ENCODE results near the gene SP1. TPM values are rescaled to one million over a fixed set of nuclear protein-coding genes. Genes with fewer than 3 reads are reported as not detected.
A peak's percentile ranks its signal among the peaks of the same experiment; 100 is the strongest.

The SP1 gene
- total and polyA plus RNA-seq, 2 experiments from 2014 or later, result 3.6 to 30.3 TPM

DNA sequence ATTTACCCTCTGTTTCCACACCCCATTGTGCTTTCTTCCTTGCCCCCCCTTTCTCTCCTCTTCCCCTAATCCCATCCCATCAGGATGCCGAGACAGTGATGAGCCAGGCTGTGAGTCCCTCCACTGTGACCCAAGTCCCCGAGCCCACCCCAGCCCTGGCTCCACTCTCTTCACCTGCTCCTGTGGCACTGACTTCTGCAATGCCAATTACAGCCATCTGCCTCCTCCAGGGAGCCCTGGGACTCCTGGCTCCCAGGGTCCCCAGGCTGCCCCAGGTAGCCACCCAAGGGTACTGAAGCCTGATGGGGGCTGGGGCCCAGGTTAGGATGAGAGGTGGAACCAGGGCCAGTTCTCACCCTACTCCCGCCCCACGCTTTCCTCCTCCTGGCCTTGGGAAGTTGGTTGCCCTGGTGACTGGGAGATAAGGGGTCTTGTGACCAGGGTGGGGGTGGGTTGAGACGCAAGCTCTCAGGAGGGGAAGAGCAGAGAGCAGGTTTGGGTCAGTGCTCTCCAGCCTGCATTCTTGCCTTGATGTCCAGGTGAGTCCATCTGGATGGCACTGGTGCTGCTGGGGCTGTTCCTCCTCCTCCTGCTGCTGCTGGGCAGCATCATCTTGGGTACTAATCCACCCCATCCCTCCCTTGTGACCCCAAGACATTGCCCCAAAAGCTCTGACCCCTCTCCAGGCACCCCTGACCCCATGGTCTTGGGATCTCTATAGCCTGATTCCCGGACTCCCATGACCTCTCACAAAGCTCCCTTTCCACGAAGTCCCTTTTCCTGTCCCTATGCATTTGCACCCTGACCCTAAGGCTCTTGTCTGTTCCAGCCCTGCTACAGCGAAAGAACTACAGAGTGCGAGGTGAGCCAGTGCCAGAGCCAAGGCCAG, 44.9 kb downstream of the SP1 start:
- Histone ChIP-seq H3K4me1 (ENCODE audit: insufficient read depth) (peaks cover 11% of the 10 kb centered on the region), H3K9ac (no peak overlapping the region), H2AFZ (no peak overlapping the region), H3K27ac (no peak overlapping the region), H4K20me1 (ENCODE audit: insufficient read depth) (no peaks in the 10 kb centered on the region), H3K9me3 (ENCODE audit: low read depth) (no peaks in the 10 kb centered on the region), H3K27me3 (replicated peaks; ENCODE audit: insufficient read depth) (no peaks in the 10 kb centered on the region), H3K36me3 (ENCODE audit: low read depth) (no peaks in the 10 kb centered on the region), H3K4me2 (ENCODE audit: unreplicated experiment) (no peak overlapping the region), H3K79me2 (ENCODE audit: insufficient read depth) (no peaks in the 10 kb centered on the region), H3K4me3 (no peak overlapping the region), H3F3A (ENCODE audit: insufficient read depth) (peaks cover 6% of the 10 kb centered on the region), H3K9me2 (ENCODE audit: insufficient read depth) (no peaks in the 10 kb centered on the region)
- TF ChIP-seq EZH2 (IDR thresholded peaks at IDR 0.05; ENCODE audit: insufficient read depth, poor library complexity, severe bottlenecking) (no peak), EZH2phosphoT487 (IDR thresholded peaks at IDR 0.05; ENCODE audit: insufficient read depth, low read depth) (no peak)
- in situ Hi-C loops (cut with MboI), result no loop called here
- no peak for DNase-seq
- 73 to 80% methylated on average over 8 to 9 of the region's 9 CpGs for WGBS, 2 experiments (ENCODE audit: low coverage in 1 of 2, low lambda C conversion rate in 2 of 2, missing lambda C conversion rate in 2 of 2)

DNA sequence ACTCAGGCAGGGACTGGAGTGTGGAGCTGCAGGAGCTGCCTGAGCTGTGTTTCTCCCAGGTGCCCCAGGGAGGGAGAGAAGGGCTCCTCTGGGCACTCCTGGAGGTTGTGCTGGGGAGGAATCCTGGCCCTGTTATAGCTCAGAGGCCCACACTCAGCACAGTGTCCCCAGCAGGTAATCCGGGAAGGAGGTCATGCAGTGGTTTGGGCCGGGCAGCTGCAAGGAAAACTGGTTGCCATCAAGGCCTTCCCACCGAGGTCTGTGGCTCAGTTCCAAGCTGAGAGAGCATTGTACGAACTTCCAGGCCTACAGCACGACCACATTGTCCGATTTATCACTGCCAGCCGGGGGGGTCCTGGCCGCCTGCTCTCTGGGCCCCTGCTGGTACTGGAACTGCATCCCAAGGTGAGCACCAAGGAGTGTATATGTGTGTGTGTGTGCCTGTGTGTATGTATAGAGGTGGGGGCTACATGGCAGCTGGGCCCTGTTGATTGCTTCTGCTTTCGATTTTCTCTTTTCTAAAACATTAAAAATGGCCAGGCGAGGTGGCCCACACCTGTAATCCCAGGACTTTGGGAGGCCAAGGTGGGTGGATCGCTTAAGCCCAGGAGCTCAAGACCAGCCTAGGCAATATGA, 45.7 kb downstream of the SP1 start:
- Histone ChIP-seq H3K4me2 (ENCODE audit: unreplicated experiment) (no peak overlapping the region), H2AFZ (no peak overlapping the region), H3K9me3 (ENCODE audit: low read depth) (no peaks in the 10 kb centered on the region), H3K9ac (no peak overlapping the region), H3K79me2 (ENCODE audit: insufficient read depth) (no peaks in the 10 kb centered on the region), H3F3A (ENCODE audit: insufficient read depth) (peaks cover 6% of the 10 kb centered on the region), H3K27me3 (replicated peaks; ENCODE audit: insufficient read depth) (no peaks in the 10 kb centered on the region), H3K9me2 (ENCODE audit: insufficient read depth) (no peaks in the 10 kb centered on the region), H3K4me3 (no peak overlapping the region), H4K20me1 (ENCODE audit: insufficient read depth) (no peaks in the 10 kb centered on the region), H3K4me1 (ENCODE audit: insufficient read depth) (peaks cover 11% of the 10 kb centered on the region), H3K36me3 (ENCODE audit: low read depth) (no peaks in the 10 kb centered on the region), H3K27ac (no peak overlapping the region)
- no peak for DNase-seq
- in situ Hi-C loops (cut with MboI), result no loop called here
- WGBS, 2 experiments (ENCODE audit: low coverage in 1 of 2, low lambda C conversion rate in 2 of 2, missing lambda C conversion rate in 2 of 2), result 75 to 80% methylated on average over 11 of the region's 11 CpGs
- TF ChIP-seq EZH2phosphoT487 (IDR thresholded peaks at IDR 0.05; ENCODE audit: insufficient read depth, low read depth), result no peak

DNA sequence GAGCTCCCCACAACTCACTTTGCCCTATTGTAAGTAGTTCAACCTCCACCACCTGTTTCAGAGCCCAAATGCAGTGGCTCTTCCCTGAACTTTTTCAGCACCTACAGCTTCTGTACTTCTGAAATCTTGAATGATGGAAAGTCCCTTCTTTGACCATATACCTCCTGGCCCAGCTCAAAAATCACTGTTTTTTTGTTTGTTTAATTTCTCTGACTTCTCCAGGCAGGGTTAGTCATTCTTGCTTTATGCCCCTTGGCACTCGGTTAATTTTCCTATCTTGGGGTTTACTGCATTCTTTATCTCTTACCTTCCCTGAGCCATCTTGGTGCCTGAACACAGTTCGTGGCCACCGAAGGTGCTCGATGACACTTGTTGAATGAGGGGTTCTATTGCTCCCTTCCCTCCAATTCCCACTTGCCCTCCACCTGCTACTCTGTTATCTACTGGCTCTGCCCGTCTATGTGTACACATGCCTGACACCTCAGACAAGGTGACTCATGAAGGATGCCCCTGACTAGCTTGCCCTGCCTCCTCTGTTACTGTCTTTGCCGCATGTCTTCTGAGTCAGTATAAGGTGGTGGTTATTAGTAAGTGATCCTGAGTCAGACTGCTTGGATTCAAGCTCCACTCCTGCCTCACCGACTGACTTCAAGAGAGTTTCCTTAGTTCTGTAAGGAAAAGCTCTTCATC, 48.1 kb downstream of the SP1 start:
- H3K9ac ChIP-seq, result no peak overlapping the region
- no peaks in the 10 kb centered on the region for H4K20me1 ChIP-seq (ENCODE audit: insufficient read depth)
- H3K9me2 ChIP-seq (ENCODE audit: insufficient read depth), result no peaks in the 10 kb centered on the region
- H3K36me3 ChIP-seq (ENCODE audit: low read depth), result no peaks in the 10 kb centered on the region
- no peaks in the 10 kb centered on the region for H3K9me3 ChIP-seq (ENCODE audit: low read depth)
- 54% methylated on average over 7 of the region's 7 CpGs for WGBS, 2 experiments (ENCODE audit: low coverage in 1 of 2, low lambda C conversion rate in 2 of 2, missing lambda C conversion rate in 2 of 2)
- peaks cover 5% of the 10 kb centered on the region for H3K4me1 ChIP-seq (ENCODE audit: insufficient read depth)
- no peaks in the 10 kb centered on the region for H3K27me3 ChIP-seq (replicated peaks; ENCODE audit: insufficient read depth)
- in situ Hi-C loops (cut with MboI), result no loop called here
- TF ChIP-seq EZH2phosphoT487 (IDR thresholded peaks at IDR 0.05; ENCODE audit: insufficient read depth, low read depth) (no peak), EZH2 (IDR thresholded peaks at IDR 0.05; ENCODE audit: insufficient read depth, poor library complexity, severe bottlenecking) (no peak)
- no peak overlapping the region for H3K27ac ChIP-seq
- peak; percentile 98 for DNase-seq
- no peak overlapping the region for H2AFZ ChIP-seq
- peaks cover 6% of the 10 kb centered on the region for H3F3A ChIP-seq (ENCODE audit: insufficient read depth)
- no peak overlapping the region for H3K4me2 ChIP-seq (ENCODE audit: unreplicated experiment)
- H3K79me2 ChIP-seq (ENCODE audit: insufficient read depth), result no peaks in the 10 kb centered on the region
- no peak overlapping the region for H3K4me3 ChIP-seq

DNA sequence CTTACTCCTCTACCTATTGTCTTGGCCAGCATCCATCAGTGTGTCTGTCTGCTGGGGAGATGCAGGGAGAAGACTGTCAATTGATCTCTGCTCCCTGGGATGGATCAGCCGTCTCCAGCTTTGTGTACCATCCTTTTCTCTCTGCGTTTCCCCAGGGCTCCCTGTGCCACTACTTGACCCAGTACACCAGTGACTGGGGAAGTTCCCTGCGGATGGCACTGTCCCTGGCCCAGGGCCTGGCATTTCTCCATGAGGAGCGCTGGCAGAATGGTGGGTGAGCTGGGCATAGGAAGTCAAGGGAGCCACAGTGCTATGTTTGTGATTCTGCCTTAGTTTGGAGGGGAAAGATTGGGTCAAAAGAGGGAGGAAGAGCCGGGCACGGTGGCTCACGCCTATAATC, 48.8 kb downstream of the SP1 start:
- TF ChIP-seq EZH2 (IDR thresholded peaks at IDR 0.05; ENCODE audit: insufficient read depth, poor library complexity, severe bottlenecking) (no peak), EZH2phosphoT487 (IDR thresholded peaks at IDR 0.05; ENCODE audit: insufficient read depth, low read depth) (no peak)
- Histone ChIP-seq H2AFZ (no peak overlapping the region), H3K27me3 (replicated peaks; ENCODE audit: insufficient read depth) (no peaks in the 10 kb centered on the region), H3K9ac (no peak overlapping the region), H3K27ac (no peak overlapping the region), H3K9me3 (ENCODE audit: low read depth) (no peaks in the 10 kb centered on the region), H3K4me1 (ENCODE audit: insufficient read depth) (peaks cover 5% of the 10 kb centered on the region), H3F3A (ENCODE audit: insufficient read depth) (peaks cover 6% of the 10 kb centered on the region), H4K20me1 (ENCODE audit: insufficient read depth) (no peaks in the 10 kb centered on the region), H3K79me2 (ENCODE audit: insufficient read depth) (no peaks in the 10 kb centered on the region), H3K36me3 (ENCODE audit: low read depth) (no peaks in the 10 kb centered on the region), H3K4me2 (ENCODE audit: unreplicated experiment) (no peak overlapping the region), H3K9me2 (ENCODE audit: insufficient read depth) (no peaks in the 10 kb centered on the region), H3K4me3 (no peak overlapping the region)
- in situ Hi-C loops (cut with MboI), result no loop called here
- no peak for DNase-seq
- WGBS, 2 experiments (ENCODE audit: low coverage in 1 of 2, low lambda C conversion rate in 2 of 2, missing lambda C conversion rate in 2 of 2), result 85 to 89% methylated on average over 5 to 7 of the region's 7 CpGs
